ENCODE results near the gene SCP2D1. TPM values are rescaled to one million over a fixed set of nuclear protein-coding genes. Genes with fewer than 3 reads are reported as not detected.

The SCP2D1 gene
- polyA plus RNA-seq, 3 donors = not detected

DNA sequence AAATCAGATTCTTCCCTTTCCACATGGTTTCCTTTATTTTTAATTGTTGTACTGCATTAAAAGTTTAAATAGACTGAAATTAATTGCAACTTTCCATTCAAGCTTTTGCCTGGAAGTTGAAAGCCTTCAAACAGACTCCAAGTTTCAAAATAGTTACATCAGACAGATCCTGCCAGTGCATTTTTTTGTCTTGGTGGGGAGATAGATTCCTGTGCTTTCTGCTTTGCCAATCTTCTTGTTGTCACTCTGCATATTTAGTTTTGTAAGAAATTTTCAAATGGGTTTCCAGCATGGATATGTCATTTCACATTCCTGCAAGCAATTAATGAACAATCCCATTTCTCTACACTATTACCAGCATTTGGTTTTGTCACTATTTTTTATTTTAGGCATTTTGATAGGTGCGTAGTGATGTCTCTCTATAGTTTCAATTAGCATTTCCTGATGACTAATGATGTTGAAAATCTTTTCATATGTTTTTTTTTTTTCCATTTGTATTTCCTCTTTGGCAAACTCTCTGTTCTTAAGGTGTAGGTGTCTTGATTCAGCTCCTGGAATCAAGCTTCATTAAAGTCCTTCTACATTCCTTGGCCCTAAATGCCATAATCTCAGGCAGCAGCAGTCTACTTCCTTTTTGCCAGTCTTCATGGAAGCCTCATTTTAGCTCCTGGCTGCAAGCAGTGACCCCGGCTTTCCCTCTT, 40.5 kb downstream of the SCP2D1 start:
- no peak for DNase-seq (ENCODE audit: extremely low read depth in 1 of 11, low read depth in 9 of 11, low spot score in 4 of 11)

DNA sequence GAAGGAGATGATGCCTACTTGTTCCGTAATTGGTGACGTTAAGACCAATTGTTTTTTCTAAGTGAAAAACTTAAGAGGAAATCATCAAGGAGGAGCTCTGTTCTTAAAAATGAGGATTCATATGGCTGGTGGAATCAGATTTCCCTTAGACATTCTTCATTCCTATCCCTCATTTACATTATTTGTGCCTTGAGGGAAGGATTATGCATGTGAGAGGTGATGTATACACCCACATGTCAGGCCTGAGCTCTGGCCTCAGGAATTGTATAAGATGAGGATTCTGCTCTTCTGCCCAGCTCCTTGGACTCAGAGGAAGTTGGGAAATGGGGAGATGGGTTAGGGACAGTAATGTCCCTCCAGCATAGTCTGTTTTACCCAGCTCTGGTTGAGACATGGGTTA, 42.3 kb downstream of the SCP2D1 start:
- DNase-seq (ENCODE audit: extremely low read depth in 1 of 11, low read depth in 9 of 11, low spot score in 4 of 11) = no peak

DNA sequence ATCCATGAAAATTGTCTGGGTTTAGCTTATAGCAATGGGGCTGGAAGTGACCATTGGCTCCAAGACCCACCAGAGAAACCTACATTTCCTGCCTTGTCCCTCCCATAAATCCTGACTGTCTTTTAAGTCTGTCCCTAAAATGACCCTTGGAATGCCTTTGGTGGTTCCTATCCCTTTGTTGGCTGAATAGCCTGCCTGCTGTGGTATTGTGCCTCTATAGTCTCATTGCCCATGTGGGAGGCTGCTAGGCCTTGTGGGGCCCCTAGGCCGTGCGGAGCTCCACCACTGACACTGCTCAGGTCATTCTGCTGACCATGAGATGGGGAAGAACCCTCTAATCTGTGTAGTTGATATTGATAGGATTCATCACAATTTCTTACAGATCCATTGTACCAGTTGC, 43.3 kb downstream of the SCP2D1 start:
- DNase-seq (ENCODE audit: extremely low read depth in 1 of 11, low read depth in 9 of 11, low spot score in 4 of 11) = no peak

DNA sequence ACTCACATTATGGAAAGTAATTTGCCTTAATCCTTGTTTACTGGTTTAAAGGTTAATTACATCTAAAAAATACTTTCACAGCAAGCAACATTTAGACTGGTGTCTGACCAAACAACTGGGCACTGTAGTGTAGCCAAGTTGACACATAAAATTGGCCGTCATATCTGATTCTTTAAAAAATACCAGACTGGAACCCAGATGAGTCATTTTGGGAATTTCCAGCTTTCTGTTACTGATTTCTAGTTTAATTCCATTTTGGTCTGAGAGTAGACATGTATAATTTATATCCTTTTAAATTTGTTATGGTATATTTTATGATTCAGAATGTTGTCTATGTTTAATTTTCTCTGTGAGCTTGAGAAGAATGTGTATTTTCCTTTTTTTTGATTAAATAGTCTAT, 44.1 kb downstream of the SCP2D1 start:
- DNase-seq (ENCODE audit: extremely low read depth in 1 of 11, low read depth in 9 of 11, low spot score in 4 of 11) = no peak

DNA sequence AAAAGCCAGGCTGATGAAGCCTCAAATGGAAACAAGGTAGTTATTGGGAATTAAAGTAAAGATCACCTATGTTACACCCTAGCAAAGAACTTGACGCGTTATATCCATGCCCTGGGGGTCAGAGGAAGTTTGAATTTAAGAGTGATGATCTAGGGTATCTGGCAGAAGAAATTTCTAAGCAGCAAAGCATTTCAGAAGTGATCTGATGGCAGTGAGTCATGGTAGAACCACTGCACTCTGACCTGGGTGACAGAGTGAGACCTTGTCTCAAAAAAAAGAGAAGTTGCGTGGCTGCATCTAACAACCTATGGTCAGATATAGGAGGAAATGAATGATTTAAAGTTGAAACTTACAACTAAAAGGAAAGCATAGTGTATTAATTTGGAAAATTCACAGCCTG, 45.2 kb downstream of the SCP2D1 start:
- DNase-seq (ENCODE audit: extremely low read depth in 1 of 11, low read depth in 9 of 11, low spot score in 4 of 11) = no peak

Other genes with a start within 250 kb of the SCP2D1 start
- gene SMIM26, start 246.4 kb upstream of the SCP2D1 start, polyA plus RNA-seq (ENCODE audit: insufficient read length in 3 of 3) = 10 to 100 TPM; 78.5 to 86.7 (median 80.4) TPM
- gene DTD1, start 225.7 kb upstream of the SCP2D1 start, polyA plus RNA-seq (ENCODE audit: insufficient read length in 3 of 3) = 10 to 100 TPM; 29.8 to 35.8 (median 34.4) TPM